ENCODE measurements around the gene WDR90. TPM values are rescaled to one million over a fixed set of nuclear protein-coding genes. Genes with fewer than 3 reads are reported as not detected.

WDR90 gene
- total RNA-seq = 10.4 and 13.2 TPM in 2 replicates

GRCh38 chr16:648781-649589 lies at the start of gene WDR90:
Gene WDR90 (plus strand): TSS chr16:649365. CDS start chr16:649417, 52 bp downstream.

GRCh38 chr16:630815-631405 lies 18.3 kb upstream of the WDR90 start, which contains the start of gene WFIKKN1:
Gene WFIKKN1 (plus strand): TSS chr16:630985. CDS start chr16:631254, 269 bp downstream.

GRCh38 chr16:636206-637080 lies 12.7 kb upstream of the WDR90 start, which contains the start of gene METTL26:
Gene METTL26 (minus strand): TSS chr16:636305. CDS start chr16:636290, 15 bp downstream.

GRCh38 chr16:641326-642188 lies 7.6 kb upstream of the WDR90 start, which contains the start of gene MCRIP2:
Gene MCRIP2 (plus strand): TSS chr16:641828. CDS start chr16:641992, 164 bp downstream.

GRCh38 chr16:667780-668518 lies 18.8 kb downstream of the WDR90 start, which contains the start of gene RHOT2:
Gene RHOT2 (plus strand): TSS chr16:668132. CDS start chr16:668200, 68 bp downstream.

GRCh38 chr16:674968-675883 lies 26.1 kb downstream of the WDR90 start, which contains the start of gene RHBDL1:
Gene RHBDL1 (plus strand): TSS chr16:675671. CDS start chr16:675791, 120 bp downstream.

GRCh38 chr16:679814-680624 lies 30.9 kb downstream of the WDR90 start, which contains the start of gene STUB1:
Gene STUB1 (plus strand): TSS chr16:680410. CDS start chr16:680526, 116 bp downstream.

GRCh38 chr16:684071-684794 lies 35.1 kb downstream of the WDR90 start, which contains the start of gene JMJD8:
Gene JMJD8 (minus strand): TSS chr16:684334. CDS start chr16:684319, 15 bp downstream.

GRCh38 chr16:705431-706188 lies 56.4 kb downstream of the WDR90 start, which contains the start of gene FBXL16:
Gene FBXL16 (minus strand): TSS chr16:705801. CDS start chr16:697405, 8,396 bp downstream.

GRCh38 chr16:714558-715476 lies 65.7 kb downstream of the WDR90 start, which contains the start of gene METRN:
Gene METRN (plus strand): TSS chr16:715118. CDS start chr16:715290, 172 bp downstream.

Other genes starting within 250 kb of the WDR90 start
- 8.5 and 10.4 TPM in 2 replicates for gene DECR2, start 247.5 kb upstream of the WDR90 start, total RNA-seq
- 25.4 and 26.5 TPM in 2 replicates for gene RAB11FIP3, start 223.7 kb upstream of the WDR90 start, total RNA-seq
- 15.8 and 20.6 TPM in 2 replicates for gene CAPN15, start 121.7 kb upstream of the WDR90 start, total RNA-seq
- gene PRR35, start 89.0 kb upstream of the WDR90 start, total RNA-seq = not detected in 2 replicates
- gene NHLRC4, start 82.4 kb upstream of the WDR90 start, total RNA-seq = 1.7 and 2.6 TPM in 2 replicates
- 22.5 TPM in 2 replicates for gene PIGQ, start 79.4 kb upstream of the WDR90 start, total RNA-seq
- gene RAB40C, start 59.3 kb upstream of the WDR90 start, total RNA-seq = 8.3 and 10.0 TPM in 2 replicates
- 0.12 and 0.13 TPM in 2 replicates for gene WFIKKN1, start 18.4 kb upstream of the WDR90 start, total RNA-seq
- 77.3 and 88.6 TPM in 2 replicates for gene METTL26, start 13.1 kb upstream of the WDR90 start, total RNA-seq
- gene MCRIP2, start 7.5 kb upstream of the WDR90 start, total RNA-seq = 14.2 and 19.3 TPM in 2 replicates
- gene RHOT2, start 18.8 kb downstream of the WDR90 start, total RNA-seq = 27.2 and 32.1 TPM in 2 replicates
- 3.2 and 4.2 TPM in 2 replicates for gene RHBDL1, start 26.3 kb downstream of the WDR90 start, total RNA-seq
- gene STUB1, start 31.0 kb downstream of the WDR90 start, total RNA-seq = 130 and 188 TPM in 2 replicates
- gene JMJD8, start 35.0 kb downstream of the WDR90 start, total RNA-seq = 26.7 and 27.2 TPM in 2 replicates
- 2.6 and 3.7 TPM in 2 replicates for gene WDR24, start 41.0 kb downstream of the WDR90 start, total RNA-seq
- gene FBXL16, start 56.4 kb downstream of the WDR90 start, total RNA-seq = 0.06 and 0.13 TPM in 2 replicates
- gene METRN, start 65.8 kb downstream of the WDR90 start, total RNA-seq = 124 and 143 TPM in 2 replicates
- 24.5 and 32.4 TPM in 2 replicates for gene ANTKMT, start 71.8 kb downstream of the WDR90 start, total RNA-seq
- 0.79 and 1.1 TPM in 2 replicates for gene CCDC78, start 77.1 kb downstream of the WDR90 start, total RNA-seq
- gene HAGHL, start 77.7 kb downstream of the WDR90 start, total RNA-seq = 7.2 and 10.8 TPM in 2 replicates
- gene CIAO3, start 91.6 kb downstream of the WDR90 start, total RNA-seq = 31.5 and 38.3 TPM in 2 replicates
- not detected in 2 replicates for gene MSLN, start 111.4 kb downstream of the WDR90 start, total RNA-seq
- 10.0 and 13.6 TPM in 2 replicates for gene RPUSD1, start 139.0 kb downstream of the WDR90 start, total RNA-seq
- 6.7 and 9.0 TPM in 2 replicates for gene CHTF18, start 139.3 kb downstream of the WDR90 start, total RNA-seq
- gene GNG13, start 151.4 kb downstream of the WDR90 start, total RNA-seq = not detected in 2 replicates

Measured in aortic smooth muscle cell (primary cell).